Measurements from ENCODE around the gene CD55.

GRCh38 chr1:207349979-207350378, 28.5 kb downstream of the CD55 start:
- no peak for TF ChIP-seq POLR2A (IDR thresholded peaks at IDR 0.05; ENCODE audit: low read length)
- no peak for TF ChIP-seq GATA1 (IDR thresholded peaks at IDR 0.05; ENCODE audit: low read depth, low read length)
